ENCODE results near the gene NOSIP. TPM values are rescaled to one million over a fixed set of nuclear protein-coding genes. Genes with fewer than 3 reads are reported as not detected.

NOSIP gene
- total and polyA plus RNA-seq, 2 of the 4 experiments (the other 2 are of a cell fraction): 118 to 138 TPM

- ATAC-seq (ENCODE audit: low read depth): no peak
- Histone ChIP-seq H2BK20ac (ENCODE audit: low read depth, low read length) (no peak overlapping the region), H2AFZ (replicated peaks; ENCODE audit: low read length, poor library complexity) (no peak overlapping the region), H2BK15ac (ENCODE audit: low read depth, low read length) (no peak overlapping the region), H3K9ac (ENCODE audit: low read depth, low read length) (no peak overlapping the region), H3K4me3 (ENCODE audit: insufficient read depth, low read depth, low read length) (no peak overlapping the region), H3K27ac (ENCODE audit: insufficient read depth, low read length) (no peak overlapping the region), H3K56ac (ENCODE audit: extremely low read depth, insufficient read depth, low read length) (no peak overlapping the region), H3K79me1 (ENCODE audit: low read depth in 1 of 2, low read length in 2 of 2) (no peaks in the 10 kb centered on the region), H4K20me1 (ENCODE audit: insufficient read depth, low read length) (no peaks in the 10 kb centered on the region), H3K23ac (ENCODE audit: low read depth, low read length) (no peak overlapping the region), H4K5ac (ENCODE audit: low read depth, low read length) (no peak overlapping the region), H3K14ac (replicated peaks; ENCODE audit: low read depth, low read length) (no peak overlapping the region), H2AK5ac (ENCODE audit: low read depth, low read length) (no peak overlapping the region), H4K91ac (ENCODE audit: insufficient read depth, low read depth, low read length) (no peak overlapping the region), H4K8ac (ENCODE audit: low read depth in 2 of 2, low read length in 2 of 2) (no peak overlapping the region), H3K27me3 (ENCODE audit: control insufficient read depth, insufficient read depth, low read length) (no peaks in the 10 kb centered on the region), H3K9me3 (ENCODE audit: control insufficient read depth, insufficient read depth, low read length) (no peaks in the 10 kb centered on the region), H3K9me1 (ENCODE audit: insufficient read depth, low read length) (no peaks in the 10 kb centered on the region), H3K36me3 (ENCODE audit: control insufficient read depth, insufficient read depth, low read length) (peaks cover 16% of the 10 kb centered on the region; the same call in 1 of the 2 replicates), H3K4me1 (ENCODE audit: control insufficient read depth, insufficient read depth, low read length) (no peaks in the 10 kb centered on the region), H2AK9ac (replicated peaks; ENCODE audit: low read depth, low read length, poor library complexity) (no peak overlapping the region), H2BK120ac (ENCODE audit: low read depth, low read length) (no peak overlapping the region), H3K4me2 (ENCODE audit: low read depth, low read length) (no peak overlapping the region), H3K4ac (ENCODE audit: low read depth, low read length) (no peak overlapping the region), H2BK5ac (ENCODE audit: low read depth, low read length, poor library complexity, severe bottlenecking) (no peak overlapping the region), H3K18ac (ENCODE audit: low read depth, low read length) (no peak overlapping the region)
- no TSS peak for BruUV-seq (replicated peaks)
- CTCF ChIA-PET: no interaction called here
- intact Hi-C loops (cut with micrococcal nuclease) (no loop called here), in situ Hi-C loops (cut with MboI; ENCODE audit: low sequenced_read_pairs) (no loop called here), dilution Hi-C loops (cut with HindIII; ENCODE audit: low sequenced_read_pairs, unreplicated experiment) (no loop called here)
- DNase-seq: no peak
- TF ChIP-seq POLR2A (IDR thresholded peaks at IDR 0.05; ENCODE audit: low read depth, low read length) (no peak), NFE2L2 (IDR thresholded peaks at IDR 0.05; ENCODE audit: low read depth, low read length) (no peak), MAFK (IDR thresholded peaks at IDR 0.05; ENCODE audit: low read depth, low read length) (no peak), CTCF (conservative IDR thresholded peaks at IDR 0.05; ENCODE audit: low read depth, low read length) (no peak)
- WGBS, 2 experiments (ENCODE audit: extremely low coverage in 2 of 2, insufficient read length in 1 of 2): 96% methylated on average over 7 of the region's 13 CpGs; no CpG with 5 or more reads in 1 of the 2 experiments
- POLR2A ChIA-PET (ENCODE audit: unreplicated experiment): no interaction called here
Observed at GRCh38 chr19:49520705-49521319, 59.5 kb downstream of the NOSIP start.

Data from IMR-90 (cell line).